Uterus (tissue), 4 donors: ENCODE measurements around the gene IQCE. TPM values are rescaled to one million over a fixed set of nuclear protein-coding genes. Genes with fewer than 3 reads are reported as not detected.

ENCODE experiments used
- DNase-seq, 2 donors: peaks; one replicate each; pipeline ENCODE4 v3.0.0-alpha.2; 2019 to 2020
- H3K27ac ChIP-seq, 2 donors: fragments of 200-600 bp; sonication (generic); 1 replicate in 1 of 2; 2 replicates in 1 of 2; pipeline ENCODE4 v1.5.1; 2016 to 2018
- H3K27me3 ChIP-seq, 2 donors: fragments of 200-600 bp; sonication (generic); one replicate each; pipeline ENCODE4 v1.5.1; 2018 to 2019; ENCODE audit warnings: control low read depth in 1 of 2
- H3K36me3 ChIP-seq, 2 donors: fragments of 200-600 bp; sonication (generic); one replicate each; pipeline ENCODE4 v1.5.1; 2019; ENCODE audit warnings: control low read depth in 1 of 2
- H3K4me1 ChIP-seq, 2 donors: fragments of 200-600 bp; sonication (generic); one replicate each; pipeline ENCODE4 v1.5.1; 2018 to 2019; ENCODE audit warnings: control low read depth in 1 of 2
- H3K4me3 ChIP-seq, 2 donors: fragments of 200-600 bp; sonication (generic); 1 replicate in 1 of 2; 2 replicates in 1 of 2; pipeline ENCODE4 v1.5.1; 2018 to 2019; ENCODE audit warnings: mild to moderate bottlenecking in 1 of 2
- H3K9me3 ChIP-seq, 2 donors: fragments of 200-600 bp; sonication (generic); one replicate each; pipeline ENCODE4 v1.5.1; 2019; ENCODE audit warnings: control low read depth in 1 of 2
- CTCF ChIP-seq, 4 experiments: fragments of 200-600 bp in 2 of 4; fragments of 450-650 bp in 2 of 4; sonication (generic) in 2 of 4; IDR thresholded peaks; one replicate each; pipeline ENCODE4 v1.5.1; 2016 to 2019; ENCODE audit warnings: antibody characterized with exemption in 4 of 4, mild to moderate bottlenecking in 2 of 4, moderate library complexity in 1 of 4
- POLR2A ChIP-seq, 2 donors: fragments of 450-650 bp; IDR thresholded peaks; one replicate each; pipeline ENCODE4 v1.6.1; 2016; ENCODE audit warnings: antibody characterized with exemption in 2 of 2, mild to moderate bottlenecking in 1 of 2, moderate library complexity in 1 of 2
- intact Hi-C: fragments of 100-400 bp; cut with DNase I; formaldehyde crosslinking; loops from one replicate; pipeline ENCODE4 v1.15.1; 2023; ENCODE audit warnings: low total_unique reads
- total RNA-seq, 4 donors: library from RNA; depleted of rRNA in 3 of 4; stranded (reverse); fragments of >200 nt in 3 of 4; gene quantifications; one replicate each; pipeline versions ENCODE4 v1.1.0 to v1.2.4, GENCODE V29; 2014 to 2023
- donor health status: DM: yes; HTN: yes; CAD: no.

The IQCE gene
- total RNA-seq, 4 donors from 2014 or later = 6.8 to 28.0 (median 16.9) TPM

- Histone ChIP-seq H3K27me3 (no peaks in the 10 kb centered on the region), H3K4me1 (peaks cover 3 to 8% of the 10 kb centered on the region in 2 donors), H3K27ac (no peak overlapping the region), H3K36me3 (no peaks in the 10 kb centered on the region), H3K9me3 (no peaks in the 10 kb centered on the region), H3K4me3 (no peak overlapping the region)
- intact Hi-C loops = no loop called here
- DNase-seq = no peak
- TF ChIP-seq CTCF (IDR thresholded peaks at IDR 0.05) = no peak
- TF ChIP-seq POLR2A (IDR thresholded peaks at IDR 0.05) = no peak
These were observed 70.1 kb downstream of the IQCE start for GRCh38 chr7:2628891-2629290.

GRCh38 chr7:2629746-2630681 is 71.2 kb downstream of the IQCE start:
- Histone ChIP-seq H3K27ac (peak overlapping the region; percentile 7 to 59), H3K4me1 (peaks cover 8 to 15% of the 10 kb centered on the region in 2 donors), H3K4me3 (no peak overlapping the region), H3K27me3 (no peaks in the 10 kb centered on the region), H3K36me3 (no peaks in the 10 kb centered on the region), H3K9me3 (no peaks in the 10 kb centered on the region)
- TF ChIP-seq POLR2A (IDR thresholded peaks at IDR 0.05) = no peak
- no peak for TF ChIP-seq CTCF (IDR thresholded peaks at IDR 0.05)
- DNase-seq = peak in 1 of 2 donors; percentile 52
- intact Hi-C loops = loop anchor here (5.0 kb wide), 1 partner anchor 73 kb away; the partner anchor contains the start of genes BRAT1 and IQCE

- Histone ChIP-seq H3K36me3 (no peaks in the 10 kb centered on the region), H3K27ac (peak within 1 kb of the TSS; percentile 75 to 79), H3K9me3 (no peaks in the 10 kb centered on the region), H3K4me1 (peaks cover 6 to 12% of the 10 kb centered on the region in 2 donors), H3K27me3 (no peaks in the 10 kb centered on the region), H3K4me3 (peak within 1 kb of the TSS; percentile 63 to 68)
- peak; percentile 54 to 56 for DNase-seq
- intact Hi-C loops = loop anchor here (5.0 kb wide), 1 partner anchor 75 kb away; the partner anchor contains the start of genes BRAT1 and IQCE
- TF ChIP-seq CTCF (IDR thresholded peaks at IDR 0.05) (no peak), POLR2A (IDR thresholded peaks at IDR 0.05) (peak; percentile 56 to 69)
These were observed 73.4 kb downstream of the IQCE start, which contains the start of gene TTYH3 for GRCh38 chr7:2631946-2632732. Gene TTYH3, plus strand, starts transcription at chr7:2631986. Its CDS starts 170 bp downstream, at chr7:2632156.

- DNase-seq = peak; percentile 58 to 65
- H3K9me3 ChIP-seq = no peaks in the 10 kb centered on the region
- no peaks in the 10 kb centered on the region for H3K27me3 ChIP-seq
- no peak for TF ChIP-seq POLR2A (IDR thresholded peaks at IDR 0.05)
- TF ChIP-seq CTCF (IDR thresholded peaks at IDR 0.05) = no peak
- peak overlapping the region; percentile 75 to 79 for H3K27ac ChIP-seq
- peak overlapping the region; percentile 63 to 68 for H3K4me3 ChIP-seq
- no peaks in the 10 kb centered on the region for H3K36me3 ChIP-seq
- intact Hi-C loops = loop anchor here (5.0 kb wide), 1 partner anchor 76 kb away; the partner anchor contains the start of genes BRAT1 and IQCE
- peaks cover 6 to 15% of the 10 kb centered on the region in 2 donors for H3K4me1 ChIP-seq
These were observed 74.2 kb downstream of the IQCE start for GRCh38 chr7:2632733-2633537.
